AG09309 (cell line): ENCODE results near the gene SERPING1.

Experiments
- DNase-seq: peaks from one replicate; pipeline ENCODE4 v3.0.0-alpha.2; 2010; ENCODE audit warnings: low read depth
- H3K4me3 ChIP-seq: 2 replicates; pipeline ENCODE4 v1.5.1; 2011; ENCODE audit warnings: mild to moderate bottlenecking, low read depth, low read length, moderate library complexity; ENCODE audit not compliant: control insufficient read depth
- CTCF ChIP-seq: IDR thresholded peaks from 2 replicates; pipeline ENCODE4 v1.5.1; 2011; ENCODE audit warnings: mild to moderate bottlenecking, low read depth, low read length, inconsistent platforms; ENCODE audit not compliant: insufficient read depth, control insufficient read depth; ENCODE audit errors: missing control alignments

Gene SERPING1

GRCh38 chr11:57632116-57632515, 34.6 kb downstream of the SERPING1 start:
- H3K4me3 ChIP-seq, result no peak overlapping the region
- DNase-seq, result no peak
- TF ChIP-seq CTCF, result no peak

- no peak for DNase-seq
- no peak overlapping the region for H3K4me3 ChIP-seq
- TF ChIP-seq CTCF, result no peak
Measured at GRCh38 chr11:57633394-57634070, 36.0 kb downstream of the SERPING1 start.

- no peak for TF ChIP-seq CTCF
- DNase-seq, result no peak
- no peak overlapping the region for H3K4me3 ChIP-seq
Measured at GRCh38 chr11:57634311-57634710, 36.8 kb downstream of the SERPING1 start.

GRCh38 chr11:57635246-57635645, 37.8 kb downstream of the SERPING1 start:
- DNase-seq, result no peak
- TF ChIP-seq CTCF, result no peak

GRCh38 chr11:57637626-57638004, 40.1 kb downstream of the SERPING1 start:
- DNase-seq, result no peak
- no peak for TF ChIP-seq CTCF
- H3K4me3 ChIP-seq, result peak overlapping the region; percentile 97

More at GRCh38 chr11:57635246-57635645, 37.8 kb downstream of the SERPING1 start:
- H3K4me3 ChIP-seq, result no peak overlapping the region

GRCh38 chr11:57638005-57638781, 40.7 kb downstream of the SERPING1 start:
- H3K4me3 ChIP-seq, result peak overlapping the region; percentile 97
- no peak for TF ChIP-seq CTCF
- peak; percentile 46 for DNase-seq
